Measurements from ENCODE around the gene TFCP2L1. TPM values are rescaled to one million over a fixed set of nuclear protein-coding genes. Genes with fewer than 3 reads are reported as not detected.

Gene TFCP2L1
- total and polyA plus RNA-seq, 2 of the 4 experiments (the other 2 are of a cell fraction), result not detected

DNA sequence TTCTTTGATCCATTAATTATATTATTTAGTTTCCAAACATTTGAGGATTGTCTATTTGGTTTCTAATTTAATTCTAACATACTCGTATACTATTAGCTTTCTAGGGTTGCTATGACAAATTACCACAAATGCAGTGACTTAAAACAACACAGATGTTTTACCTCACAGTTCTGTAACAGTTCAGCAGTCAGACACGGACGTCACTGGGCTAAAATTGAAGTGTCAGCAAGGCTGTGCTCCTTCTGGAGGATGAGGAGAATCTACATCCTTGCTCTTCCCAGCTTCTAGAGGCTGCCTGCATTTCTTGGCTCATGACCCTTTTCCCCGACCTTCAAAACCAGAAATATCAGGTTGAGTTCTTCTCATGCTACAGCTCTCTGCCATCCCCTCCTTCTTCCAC lies 117.6 kb downstream of the TFCP2L1 start:
- Histone ChIP-seq H3K4me2 (ENCODE audit: low read depth, low read length) (no peak overlapping the region), H3K9me3 (ENCODE audit: control insufficient read depth, insufficient read depth, low read length) (no peaks in the 10 kb centered on the region), H2BK120ac (ENCODE audit: low read depth, low read length) (no peak overlapping the region), H3K18ac (ENCODE audit: low read depth, low read length) (no peak overlapping the region), H3K4me1 (ENCODE audit: control insufficient read depth, insufficient read depth, low read length) (no peaks in the 10 kb centered on the region), H3K56ac (ENCODE audit: extremely low read depth, insufficient read depth, low read length) (no peak overlapping the region), H2AK9ac (replicated peaks; ENCODE audit: low read depth, low read length, poor library complexity) (no peak overlapping the region), H4K8ac (ENCODE audit: low read depth in 2 of 2, low read length in 2 of 2) (no peak overlapping the region), H3K27ac (ENCODE audit: insufficient read depth, low read length) (no peak overlapping the region), H3K9ac (ENCODE audit: low read depth, low read length) (no peak overlapping the region), H3K36me3 (ENCODE audit: control insufficient read depth, insufficient read depth, low read length) (no peaks in the 10 kb centered on the region), H3K27me3 (ENCODE audit: control insufficient read depth, insufficient read depth, low read length) (peaks cover 5% of the 10 kb centered on the region), H3K4ac (ENCODE audit: low read depth, low read length) (no peak overlapping the region), H3K79me1 (ENCODE audit: low read depth in 1 of 2, low read length in 2 of 2) (no peaks in the 10 kb centered on the region), H4K91ac (ENCODE audit: insufficient read depth, low read depth, low read length) (no peak overlapping the region), H4K20me1 (ENCODE audit: insufficient read depth, low read length) (no peaks in the 10 kb centered on the region), H2AK5ac (ENCODE audit: low read depth, low read length) (no peak overlapping the region), H3K4me3 (ENCODE audit: insufficient read depth, low read depth, low read length) (no peak overlapping the region), H3K9me1 (ENCODE audit: insufficient read depth, low read length) (no peaks in the 10 kb centered on the region), H4K5ac (ENCODE audit: low read depth, low read length) (no peak overlapping the region), H2AFZ (replicated peaks; ENCODE audit: low read length, poor library complexity) (no peak overlapping the region), H2BK20ac (ENCODE audit: low read depth, low read length) (no peak overlapping the region), H2BK5ac (ENCODE audit: low read depth, low read length, poor library complexity, severe bottlenecking) (no peak overlapping the region), H2BK15ac (ENCODE audit: low read depth, low read length) (no peak overlapping the region), H3K14ac (replicated peaks; ENCODE audit: low read depth, low read length) (no peak overlapping the region), H3K23ac (ENCODE audit: low read depth, low read length) (no peak overlapping the region)
- in situ Hi-C loops (cut with MboI; ENCODE audit: low sequenced_read_pairs) (no loop called here), dilution Hi-C loops (cut with HindIII; ENCODE audit: low sequenced_read_pairs, unreplicated experiment) (no loop called here), intact Hi-C loops (cut with micrococcal nuclease) (no loop called here)
- TF ChIP-seq CHD1 (IDR thresholded peaks at IDR 0.05; ENCODE audit: low read depth, low read length) (no peak), RCOR1 (IDR thresholded peaks at IDR 0.05; ENCODE audit: insufficient replicate concordance, low read length) (no peak), CEBPB (IDR thresholded peaks at IDR 0.05; ENCODE audit: low read depth, low read length) (no peak), SMC3 (IDR thresholded peaks at IDR 0.05; ENCODE audit: low read depth, low read length) (no peak), POLR2A (IDR thresholded peaks at IDR 0.05; ENCODE audit: low read depth, low read length) (no peak), MAZ (IDR thresholded peaks at IDR 0.05; ENCODE audit: borderline replicate concordance, low read depth, low read length) (no peak), FOS (IDR thresholded peaks at IDR 0.05; ENCODE audit: low read depth, low read length) (no peak), RAD21 (IDR thresholded peaks at IDR 0.05; ENCODE audit: low read length) (no peak), RFX5 (IDR thresholded peaks at IDR 0.05; ENCODE audit: low read depth, low read length) (no peak), MAFK (IDR thresholded peaks at IDR 0.05; ENCODE audit: low read depth, low read length) (no peak), MXI1 (IDR thresholded peaks at IDR 0.05; ENCODE audit: borderline replicate concordance, low read depth, low read length) (no peak), BHLHE40 (IDR thresholded peaks at IDR 0.05; ENCODE audit: low read depth, low read length) (no peak), NFE2L2 (IDR thresholded peaks at IDR 0.05; ENCODE audit: low read depth, low read length) (no peak)
- TF ChIP-seq, protein P1, sequence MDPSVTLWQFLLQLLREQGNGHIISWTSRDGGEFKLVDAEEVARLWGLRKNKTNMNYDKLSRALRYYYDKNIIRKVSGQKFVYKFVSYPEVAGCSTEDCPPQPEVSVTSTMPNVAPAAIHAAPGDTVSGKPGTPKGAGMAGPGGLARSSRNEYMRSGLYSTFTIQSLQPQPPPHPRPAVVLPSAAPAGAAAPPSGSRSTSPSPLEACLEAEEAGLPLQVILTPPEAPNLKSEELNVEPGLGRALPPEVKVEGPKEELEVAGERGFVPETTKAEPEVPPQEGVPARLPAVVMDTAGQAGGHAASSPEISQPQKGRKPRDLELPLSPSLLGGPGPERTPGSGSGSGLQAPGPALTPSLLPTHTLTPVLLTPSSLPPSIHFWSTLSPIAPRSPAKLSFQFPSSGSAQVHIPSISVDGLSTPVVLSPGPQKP (IDR thresholded peaks at IDR 0.05; ENCODE audit: borderline replicate concordance, low read depth, low read length), result no peak
- TF ChIP-seq, protein P2, sequence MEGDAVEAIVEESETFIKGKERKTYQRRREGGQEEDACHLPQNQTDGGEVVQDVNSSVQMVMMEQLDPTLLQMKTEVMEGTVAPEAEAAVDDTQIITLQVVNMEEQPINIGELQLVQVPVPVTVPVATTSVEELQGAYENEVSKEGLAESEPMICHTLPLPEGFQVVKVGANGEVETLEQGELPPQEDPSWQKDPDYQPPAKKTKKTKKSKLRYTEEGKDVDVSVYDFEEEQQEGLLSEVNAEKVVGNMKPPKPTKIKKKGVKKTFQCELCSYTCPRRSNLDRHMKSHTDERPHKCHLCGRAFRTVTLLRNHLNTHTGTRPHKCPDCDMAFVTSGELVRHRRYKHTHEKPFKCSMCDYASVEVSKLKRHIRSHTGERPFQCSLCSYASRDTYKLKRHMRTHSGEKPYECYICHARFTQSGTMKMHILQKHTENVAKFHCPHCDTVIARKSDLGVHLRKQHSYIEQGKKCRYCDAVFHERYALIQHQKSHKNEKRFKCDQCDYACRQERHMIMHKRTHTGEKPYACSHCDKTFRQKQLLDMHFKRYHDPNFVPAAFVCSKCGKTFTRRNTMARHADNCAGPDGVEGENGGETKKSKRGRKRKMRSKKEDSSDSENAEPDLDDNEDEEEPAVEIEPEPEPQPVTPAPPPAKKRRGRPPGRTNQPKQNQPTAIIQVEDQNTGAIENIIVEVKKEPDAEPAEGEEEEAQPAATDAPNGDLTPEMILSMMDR (conservative IDR thresholded peaks at IDR 0.05; ENCODE audit: low read depth, low read length), result no peak
- TF ChIP-seq, protein P3, sequence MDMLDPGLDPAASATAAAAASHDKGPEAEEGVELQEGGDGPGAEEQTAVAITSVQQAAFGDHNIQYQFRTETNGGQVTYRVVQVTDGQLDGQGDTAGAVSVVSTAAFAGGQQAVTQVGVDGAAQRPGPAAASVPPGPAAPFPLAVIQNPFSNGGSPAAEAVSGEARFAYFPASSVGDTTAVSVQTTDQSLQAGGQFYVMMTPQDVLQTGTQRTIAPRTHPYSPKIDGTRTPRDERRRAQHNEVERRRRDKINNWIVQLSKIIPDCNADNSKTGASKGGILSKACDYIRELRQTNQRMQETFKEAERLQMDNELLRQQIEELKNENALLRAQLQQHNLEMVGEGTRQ (IDR thresholded peaks at IDR 0.05; ENCODE audit: low read depth, low read length), result no peak
- BruUV-seq (replicated peaks), result no TSS peak
- no peak for DNase-seq
- POLR2A ChIA-PET (ENCODE audit: unreplicated experiment), result no interaction called here
- CTCF ChIA-PET, result interaction anchor here (0.7 kb wide), 2 partner anchors 8 to 1762 kb away, joined by 3 read pairs; no protein-coding TSS in a partner anchor
- ATAC-seq (ENCODE audit: low read depth), result no peak
- 33% methylated on average over 1 of the region's 4 CpGs; no CpG with 5 or more reads in 1 of the 2 experiments for WGBS, 2 experiments (ENCODE audit: extremely low coverage in 2 of 2, insufficient read length in 1 of 2)
